NCI-H2196 treated with DMSO at 0.1 percent for 48 hours (cell line): ENCODE results near the gene NUP85.
"Not testable (repeated sequence)": the region's sequence is repeated elsewhere in the genome, so short reads cannot be mapped to it uniquely, and the experiment has no call there.

ENCODE experiments used
- DNase-seq: peaks from one replicate; lab custom pipeline; 2025; ENCODE audit not compliant: unreplicated experiment; lab: John Stamatoyannopoulos, UW

The NUP85 gene, protein sequence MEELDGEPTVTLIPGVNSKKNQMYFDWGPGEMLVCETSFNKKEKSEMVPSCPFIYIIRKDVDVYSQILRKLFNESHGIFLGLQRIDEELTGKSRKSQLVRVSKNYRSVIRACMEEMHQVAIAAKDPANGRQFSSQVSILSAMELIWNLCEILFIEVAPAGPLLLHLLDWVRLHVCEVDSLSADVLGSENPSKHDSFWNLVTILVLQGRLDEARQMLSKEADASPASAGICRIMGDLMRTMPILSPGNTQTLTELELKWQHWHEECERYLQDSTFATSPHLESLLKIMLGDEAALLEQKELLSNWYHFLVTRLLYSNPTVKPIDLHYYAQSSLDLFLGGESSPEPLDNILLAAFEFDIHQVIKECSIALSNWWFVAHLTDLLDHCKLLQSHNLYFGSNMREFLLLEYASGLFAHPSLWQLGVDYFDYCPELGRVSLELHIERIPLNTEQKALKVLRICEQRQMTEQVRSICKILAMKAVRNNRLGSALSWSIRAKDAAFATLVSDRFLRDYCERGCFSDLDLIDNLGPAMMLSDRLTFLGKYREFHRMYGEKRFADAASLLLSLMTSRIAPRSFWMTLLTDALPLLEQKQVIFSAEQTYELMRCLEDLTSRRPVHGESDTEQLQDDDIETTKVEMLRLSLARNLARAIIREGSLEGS

DNA sequence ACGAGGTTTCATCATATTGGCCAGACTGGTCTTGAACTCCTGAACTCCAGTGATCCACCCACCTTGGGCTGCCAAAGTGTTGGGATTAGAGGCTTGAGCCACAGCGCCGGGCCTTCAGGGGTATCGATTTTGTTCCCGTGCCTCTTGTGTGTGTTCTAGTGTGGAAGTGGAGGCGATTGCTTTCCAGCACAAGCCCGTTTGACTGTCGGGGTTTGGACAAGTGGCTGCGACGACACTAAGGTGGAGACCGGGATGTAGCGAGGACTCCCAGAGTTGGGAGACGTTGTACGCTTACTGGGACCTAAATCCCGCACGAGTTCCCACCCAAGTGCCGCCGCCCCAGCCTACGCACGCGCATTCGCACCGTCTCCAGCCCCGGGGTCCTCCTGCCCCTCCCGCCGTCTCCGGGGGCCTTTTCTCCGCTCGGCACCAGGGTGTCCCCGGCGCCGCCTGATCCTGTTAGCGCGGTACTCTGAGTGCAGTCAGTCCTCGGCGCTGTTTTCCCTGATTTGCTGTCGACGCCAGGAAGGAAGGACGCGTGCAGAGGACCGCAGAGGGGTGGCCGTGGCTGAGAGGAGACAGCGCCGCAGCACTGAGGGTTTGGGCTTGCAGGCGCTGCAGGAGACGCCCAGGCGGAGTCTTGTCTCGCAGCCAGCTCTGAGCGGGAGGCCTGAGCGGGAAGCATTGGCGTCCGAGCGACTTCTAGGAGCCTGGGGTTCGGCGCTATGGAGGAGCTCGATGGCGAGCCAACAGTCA lies at the start of gene NUP85:
NUP85 (plus strand) TSS at position 643 of the 756 bp plus-strand sequence; CDS start at position 726, 83 bp downstream.
- peak; percentile 91 for DNase-seq

DNA sequence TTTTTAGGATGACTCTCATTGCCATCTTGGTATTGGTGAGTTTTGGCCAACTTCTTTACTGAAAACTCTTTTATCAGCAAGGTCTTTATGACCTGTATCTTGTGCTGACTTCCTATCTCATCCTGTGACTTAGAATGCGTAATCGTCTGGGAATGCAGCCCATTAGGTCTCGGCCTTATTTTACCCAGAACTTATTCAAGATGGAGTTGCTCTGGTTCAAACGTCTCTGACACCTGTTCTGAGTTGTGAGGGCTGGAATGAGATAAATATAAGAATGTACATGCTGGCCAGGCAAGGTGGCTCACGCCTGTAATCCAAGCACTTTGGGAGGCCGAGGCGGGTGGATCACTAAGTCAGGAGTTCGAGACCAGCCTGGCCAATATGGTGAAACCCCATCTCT lies 47.0 kb upstream of the NUP85 start:
- not testable (repeated sequence) for DNase-seq

DNA sequence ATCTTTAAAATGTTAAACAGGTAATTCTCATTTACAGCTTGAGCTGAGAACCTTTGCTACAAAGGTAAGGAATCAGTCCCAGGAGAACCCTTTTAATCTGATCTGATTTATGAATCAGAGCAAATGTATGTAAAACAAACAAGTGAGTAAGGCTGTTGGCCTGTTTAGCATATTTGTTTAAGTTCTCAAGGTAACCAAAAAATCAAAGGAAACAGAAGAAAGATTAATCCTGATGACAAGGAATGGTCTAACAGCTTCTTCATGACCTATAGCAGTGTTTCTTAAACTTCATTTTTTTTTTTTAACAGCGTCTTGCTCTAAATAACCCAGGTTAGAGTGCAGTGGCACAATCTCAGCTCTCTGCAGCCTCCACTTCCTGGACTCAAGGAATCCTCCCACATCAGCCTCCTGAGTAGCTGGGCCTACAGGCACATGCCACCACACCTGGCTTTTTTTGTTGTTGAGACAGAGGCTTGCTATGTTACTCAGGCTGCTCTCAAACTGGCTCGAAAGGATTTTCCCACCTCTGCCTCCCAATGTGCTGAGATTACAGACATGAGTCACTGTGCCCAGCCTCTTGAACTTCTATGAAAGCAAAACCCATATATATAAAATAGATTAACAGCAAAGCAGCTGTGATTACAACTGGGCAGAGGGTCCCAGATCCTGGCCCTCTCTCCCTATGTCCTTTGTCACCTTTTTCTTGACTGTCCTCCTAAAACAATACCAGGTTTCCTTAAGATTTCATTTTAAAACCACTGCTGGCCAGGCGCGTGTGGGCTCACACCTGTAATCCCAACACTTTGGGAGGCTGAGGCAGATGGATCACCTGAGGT lies 46.1 kb upstream of the NUP85 start:
- no peak for DNase-seq

DNA sequence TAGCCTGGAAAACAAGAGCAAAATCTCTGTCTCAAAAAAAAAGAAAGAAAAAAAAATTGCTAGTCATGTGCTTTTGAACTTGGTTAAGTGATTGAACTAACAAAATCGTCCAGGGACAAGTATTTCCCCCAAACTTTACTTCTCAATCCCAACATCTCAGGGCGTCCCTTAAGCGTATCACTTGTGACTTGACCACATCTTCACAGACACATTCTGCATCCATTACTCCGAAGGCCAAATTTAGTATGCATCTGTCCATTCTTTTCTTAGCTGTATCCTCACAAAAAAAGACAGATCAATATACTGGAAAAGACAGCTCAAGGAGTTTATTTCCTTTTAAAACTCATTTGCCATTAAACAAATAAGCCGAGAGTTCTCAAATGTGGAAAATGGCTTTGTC lies 45.3 kb upstream of the NUP85 start:
- no peak for DNase-seq

DNA sequence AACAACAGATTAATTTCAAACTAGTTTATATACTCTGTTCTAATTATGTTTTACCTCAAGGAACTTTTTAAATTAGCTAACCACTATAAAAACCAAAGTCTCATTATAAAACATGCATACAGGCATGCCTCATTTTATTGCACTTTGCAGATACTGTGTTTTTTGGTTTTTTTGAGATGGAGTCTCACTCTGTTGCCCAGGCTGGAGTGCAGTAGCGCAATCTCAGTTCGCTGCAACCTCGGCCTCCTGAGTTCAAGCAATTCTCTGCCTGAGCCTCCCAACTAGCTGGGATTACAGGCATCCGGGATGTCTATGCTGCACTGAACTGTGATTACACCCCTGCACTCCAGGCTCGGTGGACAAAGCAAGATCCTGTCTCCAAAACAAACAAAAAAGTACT lies 42.4 kb upstream of the NUP85 start:
- DNase-seq: no peak

DNA sequence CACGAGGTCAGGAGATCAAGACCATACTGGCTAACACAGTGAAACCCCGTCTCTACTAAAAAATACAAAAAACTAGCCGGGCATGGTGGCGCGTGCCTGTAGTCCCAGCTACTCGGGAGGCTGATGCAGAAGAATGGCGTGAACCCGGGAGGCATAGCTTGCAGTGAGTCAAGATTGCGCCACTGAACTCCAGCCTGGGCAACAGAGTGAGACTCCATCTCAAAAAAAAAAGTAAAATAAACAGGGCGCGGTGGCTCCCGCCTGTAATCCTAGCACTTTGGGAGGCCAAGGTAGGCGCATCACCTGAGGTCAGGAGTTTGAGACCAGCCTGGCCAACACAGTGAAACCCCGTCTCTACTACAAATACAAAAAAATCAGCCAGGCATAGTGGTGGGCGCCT lies 40.9 kb upstream of the NUP85 start:
- not testable (repeated sequence) for DNase-seq

DNA sequence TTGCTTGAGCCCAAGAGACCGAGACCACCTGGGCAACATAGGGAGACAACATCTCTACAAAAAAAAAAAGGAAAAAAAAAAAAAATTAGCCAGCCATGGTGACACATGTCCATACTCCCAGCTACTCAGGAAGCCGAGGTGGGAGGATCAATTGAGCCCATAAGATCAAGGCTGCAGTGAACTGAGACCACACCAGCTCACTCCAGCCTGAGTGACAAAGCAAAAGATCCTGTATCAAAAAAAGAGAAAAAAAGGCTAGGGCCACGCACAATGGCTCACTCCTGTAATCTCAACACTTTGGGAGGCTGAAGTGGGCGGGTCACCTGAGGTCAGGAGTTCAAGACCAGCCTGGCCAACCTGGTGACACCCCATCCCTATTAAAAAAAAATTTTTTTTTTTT lies 36.5 kb upstream of the NUP85 start:
- DNase-seq: no peak

DNA sequence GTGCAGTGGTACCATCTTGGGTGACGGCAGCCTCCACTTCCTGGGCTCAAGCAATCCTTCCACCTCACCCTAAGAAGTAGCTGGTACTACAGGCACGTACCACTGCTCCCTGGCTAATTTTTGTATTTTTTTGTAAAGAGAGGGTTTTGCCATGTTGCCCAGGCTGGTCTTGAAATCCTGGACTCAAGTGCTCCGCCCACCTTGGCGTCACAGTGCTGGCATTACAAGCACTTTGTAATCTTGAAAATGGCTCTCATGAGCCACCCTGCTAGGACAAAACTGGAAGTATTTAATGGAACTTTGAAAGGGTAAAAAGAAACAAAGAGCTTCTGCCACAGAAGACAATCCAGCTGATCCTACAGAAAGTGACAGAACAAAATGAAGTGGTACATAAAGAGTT lies 32.0 kb upstream of the NUP85 start:
- no peak for DNase-seq

DNA sequence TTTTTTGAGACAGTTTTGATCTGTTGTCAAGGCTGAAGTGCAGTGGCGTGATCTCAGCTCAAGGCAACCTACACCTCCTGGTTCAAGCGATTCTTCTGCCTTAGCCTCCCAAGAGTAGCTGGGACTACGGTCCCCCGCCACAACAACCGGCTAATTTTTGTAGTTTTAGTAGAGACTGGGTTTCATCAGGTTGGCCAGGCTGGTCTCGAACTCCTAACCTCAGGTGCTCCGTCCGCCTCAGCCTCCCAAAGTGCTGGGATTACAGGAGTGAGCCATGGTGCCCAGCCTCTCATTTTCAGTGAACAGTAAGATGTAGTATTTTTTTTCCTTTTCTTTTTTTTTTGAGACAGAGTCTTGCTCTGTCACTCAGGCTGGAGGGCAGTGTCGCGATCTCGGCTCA lies 30.5 kb upstream of the NUP85 start:
- no peak for DNase-seq

DNA sequence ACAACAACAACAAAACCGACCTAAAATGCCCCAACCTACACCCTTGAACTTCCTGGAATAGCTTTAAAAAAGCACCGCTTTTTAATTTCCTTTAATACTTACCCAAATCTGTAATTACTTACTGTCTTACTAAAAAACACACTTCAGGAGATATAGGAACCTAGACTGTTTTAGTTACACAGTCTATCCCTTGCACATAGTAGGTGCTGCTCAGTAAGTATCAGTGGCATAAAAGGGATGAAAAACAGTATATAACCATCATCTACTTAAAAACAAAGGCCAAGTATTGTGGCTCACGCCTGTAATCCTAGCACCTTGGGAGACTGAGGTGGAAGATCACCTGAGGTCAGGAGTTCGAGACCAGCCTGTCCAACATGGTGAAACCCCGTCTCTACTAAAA lies 28.9 kb upstream of the NUP85 start:
- DNase-seq: no peak

DNA sequence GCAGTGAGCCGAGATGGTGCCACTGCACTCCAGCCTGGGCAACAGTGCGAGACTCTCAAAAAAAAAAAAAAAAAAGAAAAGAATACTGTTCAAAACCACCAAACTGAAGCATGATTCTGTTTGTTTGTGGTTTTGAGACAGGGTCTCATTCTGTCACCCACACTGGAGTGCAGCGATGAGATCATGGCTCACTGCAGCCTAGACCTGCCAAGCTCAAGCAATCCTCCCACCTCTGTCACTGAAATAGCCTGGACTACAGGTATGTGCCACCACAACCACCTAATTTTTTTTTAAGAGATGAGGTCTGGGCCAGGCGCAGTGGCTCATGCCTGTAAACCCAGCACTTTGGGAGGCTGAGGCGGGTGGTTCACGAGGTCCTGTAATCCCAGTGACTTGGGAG lies 27.0 kb upstream of the NUP85 start:
- no peak for DNase-seq

DNA sequence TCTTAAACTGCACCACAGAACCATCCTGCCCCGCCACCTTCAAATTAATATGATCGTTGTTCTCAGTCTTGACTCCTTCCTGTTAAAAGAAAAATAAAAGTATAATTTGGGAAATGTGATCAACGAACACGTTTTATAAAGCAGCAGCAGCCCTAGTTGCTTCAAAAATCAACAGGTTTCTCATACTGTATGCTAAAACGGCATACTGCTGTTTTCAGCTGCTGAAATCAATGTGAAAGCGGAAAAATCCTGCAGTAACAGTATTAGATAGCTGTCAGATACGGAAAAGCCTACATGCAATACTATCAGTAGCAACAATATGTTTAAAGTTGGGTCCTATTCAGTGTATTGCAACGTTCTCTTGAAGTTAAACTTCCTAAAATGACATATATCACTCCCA lies 24.4 kb upstream of the NUP85 start:
- DNase-seq: no peak

DNA sequence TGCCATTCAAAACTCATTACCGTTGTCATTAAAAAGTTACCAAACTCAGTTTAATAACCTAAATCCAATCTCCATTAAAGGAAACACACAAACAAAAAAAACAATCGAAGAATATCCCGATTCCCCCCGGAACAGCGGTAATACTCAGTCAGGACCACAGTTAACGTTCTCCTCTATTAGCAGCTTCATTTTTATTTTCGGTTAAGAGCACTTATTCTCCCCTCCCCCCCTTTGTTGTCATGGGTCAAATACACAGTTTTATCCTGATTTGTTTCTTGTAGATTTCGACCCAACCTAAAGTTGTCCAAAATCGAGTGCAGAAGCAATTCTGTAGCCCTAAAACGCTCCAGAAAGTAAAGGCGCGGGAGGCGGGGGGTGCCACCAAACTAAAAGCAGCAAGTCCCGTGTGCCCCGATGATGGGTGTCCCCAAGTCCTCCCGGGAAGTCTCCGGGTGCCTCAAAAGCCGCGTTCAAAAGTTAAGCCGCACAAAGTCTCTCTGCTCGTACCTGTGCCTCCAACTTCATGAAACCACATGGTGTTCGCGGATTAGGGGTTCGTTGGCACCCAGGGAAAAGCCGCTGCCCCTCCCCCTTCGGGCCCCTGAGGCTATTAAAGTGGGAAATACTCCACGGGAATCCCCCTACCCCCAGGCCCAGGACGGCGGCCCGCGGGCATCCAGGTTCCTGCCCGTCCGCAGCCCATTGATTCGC lies 23.7 kb upstream of the NUP85 start:
- no peak for DNase-seq

DNA sequence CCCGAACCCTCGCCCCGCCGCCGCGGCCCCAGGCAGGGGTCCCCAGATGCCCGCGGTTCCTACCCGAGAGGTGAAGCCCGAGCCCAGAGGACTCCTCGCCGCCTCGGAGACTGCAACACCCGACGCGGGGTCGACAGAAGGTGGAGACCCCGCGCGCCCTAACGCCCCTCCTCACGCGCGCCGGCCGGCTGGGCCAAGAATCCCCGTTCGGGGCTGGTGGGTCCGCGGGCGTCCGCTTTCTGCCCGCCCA lies 23.2 kb upstream of the NUP85 start:
- DNase-seq: no peak

DNA sequence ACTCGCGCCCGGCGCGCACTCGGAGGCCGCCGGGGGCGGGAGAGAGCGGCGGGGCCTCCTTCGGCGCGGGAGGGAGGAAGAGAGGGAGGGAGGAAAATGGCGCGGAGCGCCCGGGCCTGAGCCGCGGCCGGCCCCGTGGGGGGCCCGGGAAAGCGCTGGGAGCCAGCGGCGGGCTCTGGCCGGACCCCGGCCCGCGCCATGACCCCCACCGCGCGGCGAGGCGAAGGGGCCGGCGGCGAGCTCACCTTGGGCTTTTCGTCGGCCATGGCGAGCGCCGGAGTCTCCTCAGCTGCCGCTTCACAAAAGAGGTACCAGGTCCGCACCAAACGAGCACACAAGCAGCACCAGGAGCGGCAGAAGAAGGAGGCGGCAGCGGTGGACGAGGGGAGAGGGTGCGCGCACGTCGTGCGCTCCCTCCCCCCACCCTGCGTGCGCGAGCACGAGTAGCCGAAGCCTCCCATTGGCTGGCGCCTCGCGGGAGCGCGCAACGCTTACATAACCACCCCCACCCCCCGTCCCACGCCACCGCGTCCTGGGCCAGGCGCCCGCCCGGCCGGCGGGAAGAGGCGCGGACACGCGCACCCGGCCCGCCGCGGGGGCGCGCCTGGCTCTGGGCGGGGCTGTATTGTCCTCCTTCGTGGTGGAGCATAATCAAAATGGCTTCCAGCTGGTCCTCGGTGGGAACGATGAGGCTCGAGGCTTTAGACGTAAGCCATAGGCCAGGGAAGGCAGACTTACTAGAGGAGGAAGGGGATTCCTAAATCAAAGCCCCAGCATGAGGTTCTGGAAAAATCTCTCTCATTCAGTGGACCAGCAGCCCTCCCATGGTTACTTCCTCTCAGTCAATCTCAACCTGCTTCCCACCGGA lies 22.7 kb upstream of the NUP85 start, which contains the start of gene SUMO2:
SUMO2 (minus strand) TSS at position 391 of the 868 bp plus-strand sequence; CDS start at position 266, 125 bp downstream.
- peak; percentile 71 for DNase-seq

DNA sequence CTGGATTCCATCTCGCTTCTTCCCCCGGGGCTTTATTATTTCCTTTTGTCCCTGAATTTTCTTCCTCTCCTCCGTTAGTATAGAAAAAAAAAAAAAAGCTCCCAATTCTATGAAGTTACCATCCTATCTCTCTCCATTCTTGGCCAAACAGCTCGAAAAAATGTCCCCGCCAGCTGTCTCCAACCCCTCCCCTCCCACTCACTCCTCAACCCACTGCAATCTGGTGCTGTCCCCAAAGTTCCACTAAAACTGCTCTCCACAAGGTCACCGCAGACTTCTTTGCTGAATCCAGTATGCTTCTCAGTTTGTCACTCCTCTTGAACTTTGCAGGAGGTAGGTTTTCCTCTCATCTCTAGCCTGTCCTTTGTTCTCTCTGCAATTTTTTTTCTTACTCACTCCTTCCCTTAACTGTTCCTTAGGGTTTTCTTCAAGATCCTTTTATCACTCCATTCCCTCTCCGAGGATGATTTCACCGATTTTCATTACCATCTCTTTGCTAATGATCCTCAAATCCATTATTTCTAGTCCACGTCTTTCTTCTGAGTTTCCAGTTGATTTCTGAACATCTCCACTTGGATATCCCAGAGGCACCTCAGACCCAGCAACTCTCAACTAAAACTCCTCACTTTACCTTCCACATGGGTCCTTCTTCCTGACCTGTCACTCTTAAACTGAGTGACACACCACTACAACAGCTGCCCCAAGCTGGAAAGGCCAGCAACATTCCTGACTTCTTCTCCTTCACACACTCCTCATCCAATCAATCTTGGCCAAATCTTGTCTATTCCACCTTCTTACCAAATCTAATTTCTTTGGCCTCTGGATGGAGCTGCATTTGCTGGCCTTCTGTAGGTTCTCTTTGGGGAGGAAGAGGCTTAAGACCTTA lies 21.2 kb upstream of the NUP85 start:
- no peak for DNase-seq

DNA sequence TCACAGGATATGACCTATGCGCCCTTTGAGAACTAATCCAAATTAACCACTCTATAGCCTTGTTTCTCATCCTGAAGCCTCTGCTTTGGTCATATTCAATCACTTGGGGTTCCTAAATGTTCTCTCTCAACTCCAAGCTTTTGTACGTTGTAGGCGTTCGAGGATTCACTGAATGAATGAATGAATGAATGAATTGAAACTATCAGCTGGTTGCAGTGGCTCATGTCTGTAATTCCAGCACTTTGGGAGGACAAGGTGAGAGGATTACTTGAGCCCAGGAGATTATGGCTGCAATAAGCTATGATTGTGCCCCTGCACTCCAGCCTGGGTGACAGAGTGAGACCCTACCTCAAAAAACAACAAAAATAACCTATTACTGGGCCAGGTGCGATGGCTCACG lies 16.9 kb upstream of the NUP85 start:
- DNase-seq: no peak

DNA sequence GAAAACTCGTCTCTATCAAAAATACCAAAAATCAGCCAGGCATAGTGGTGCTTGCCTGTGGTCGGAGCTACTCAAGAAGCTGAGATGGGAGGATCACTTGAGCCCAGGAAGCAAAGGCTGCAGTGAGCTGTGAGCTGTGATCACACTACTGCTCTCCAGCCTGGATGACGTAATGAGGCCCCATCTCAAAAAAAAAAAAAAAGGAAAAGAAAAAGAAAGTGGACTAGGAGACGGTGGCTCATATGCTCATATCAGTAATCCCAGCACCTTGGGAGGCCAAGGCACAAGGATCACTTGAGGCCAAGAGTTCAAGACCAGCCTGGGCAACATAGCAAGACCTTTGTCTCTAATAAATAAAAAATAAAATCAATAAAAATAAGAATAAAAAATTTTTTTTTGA lies 13.9 kb upstream of the NUP85 start:
- no peak for DNase-seq

DNA sequence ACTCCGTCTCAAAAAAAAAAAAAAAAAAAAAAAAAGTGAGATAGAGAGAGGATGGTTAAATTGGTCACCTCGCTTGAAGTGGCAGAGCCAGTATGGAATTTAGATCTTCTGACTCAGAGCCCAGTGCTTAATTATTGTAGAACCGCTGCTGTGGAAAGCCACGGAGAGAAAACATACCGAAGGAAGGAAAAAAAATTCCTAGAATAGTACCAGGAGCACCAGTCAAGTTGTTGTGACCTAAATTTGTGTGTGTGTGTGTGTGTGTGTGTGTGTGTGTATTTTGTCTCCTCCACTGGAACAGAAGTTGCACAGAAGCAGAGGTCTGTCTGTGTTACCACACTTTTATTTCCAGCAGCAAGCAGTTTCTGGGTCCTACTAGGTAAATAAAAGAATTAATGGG lies 10.6 kb upstream of the NUP85 start:
- no peak for DNase-seq
